ENCODE data around the gene ALMS1. TPM values are rescaled to one million over a fixed set of nuclear protein-coding genes. Genes with fewer than 3 reads are reported as not detected.

The ALMS1 gene
- total and polyA plus RNA-seq, 2 of the 8 experiments (the other 6 are each of a cell fraction or from before 2014, with no cell fraction given): 21.8 to 45.6 TPM

GRCh38 chr2:73561422-73561821 is 175.8 kb downstream of the ALMS1 start:
- H3K4me2 ChIP-seq (ENCODE audit: insufficient read depth in 1 of 2, low read depth in 2 of 2, low read length in 2 of 2): no peak overlapping the region
- H3K9me3 ChIP-seq (ENCODE audit: insufficient read depth in 2 of 2, low read depth in 1 of 2, low read length in 1 of 2): no peaks in the 10 kb centered on the region
- no peak overlapping the region for H3K14ac ChIP-seq (ENCODE audit: insufficient read length)
- FAIRE-seq (no peak), DNase-seq (ENCODE audit: low read depth in 1 of 2, low spot score in 2 of 2) (no peak)
- H3K23ac ChIP-seq (ENCODE audit: insufficient read length): no peak overlapping the region
- no peak overlapping the region for H4K91ac ChIP-seq (replicated peaks; ENCODE audit: insufficient read length, low read length)
- no peak overlapping the region for H3K56ac ChIP-seq (replicated peaks; ENCODE audit: insufficient read length, low read depth, low read length)
- H2BK20ac ChIP-seq (ENCODE audit: low read length): no peak overlapping the region
- no peak overlapping the region for H3K27ac ChIP-seq (ENCODE audit: low read depth, low read length)
- no peaks in the 10 kb centered on the region for H3K79me2 ChIP-seq (ENCODE audit: control insufficient read depth in 1 of 2, insufficient read depth in 2 of 2, low read length in 2 of 2)
- no peak overlapping the region for H3K18ac ChIP-seq (ENCODE audit: extremely low read depth, low read length)
- H3K4me1 ChIP-seq (replicated peaks in 1 of 4; ENCODE audit: control insufficient read depth in 3 of 4, insufficient read depth in 4 of 4, low read length in 3 of 4): no peaks in the 10 kb centered on the region; a peak in 2 of 7 replicates
- ChIA-PET CTCF (ENCODE audit: partially characterized antibody) (no interaction called here), POLR2A (ENCODE audit: partially characterized antibody) (no interaction called here)
- H3K36me3 ChIP-seq (ENCODE audit: control insufficient read depth in 2 of 4, insufficient read depth in 4 of 4, low read length in 3 of 4): peaks cover 0 to 8% (median 1%) of the 10 kb centered on the region in 4 experiments; a peak in 2 of 8 replicates
- H2BK120ac ChIP-seq (replicated peaks; ENCODE audit: low read depth, low read length): no peak overlapping the region
- H4K20me1 ChIP-seq (replicated peaks in 1 of 2; ENCODE audit: control insufficient read depth in 1 of 2, insufficient read depth in 2 of 2, low read length in 2 of 2): no peaks in the 10 kb centered on the region
- H3K27me3 ChIP-seq (replicated peaks in 1 of 4; ENCODE audit: control insufficient read depth in 3 of 4, extremely low read depth in 1 of 4, insufficient read depth in 3 of 4, low read length in 3 of 4): no peaks in the 10 kb centered on the region
- no peak overlapping the region for H2BK12ac ChIP-seq (ENCODE audit: low read depth, low read length)
- no peak overlapping the region for H4K8ac ChIP-seq (ENCODE audit: extremely low read depth, insufficient read depth, low read length)
- no peaks in the 10 kb centered on the region for H3K23me2 ChIP-seq (ENCODE audit: low read depth, low read length)
- no peak overlapping the region for H2BK5ac ChIP-seq (ENCODE audit: low read depth, low read length)
- no peaks in the 10 kb centered on the region for H3K79me1 ChIP-seq (ENCODE audit: low read depth, low read length)
- H3K4me3 ChIP-seq (ENCODE audit: extremely low read depth in 1 of 4, insufficient read depth in 2 of 4, low read depth in 3 of 4, low read length in 4 of 4): no peak overlapping the region
- no peak overlapping the region for H2AFZ ChIP-seq (ENCODE audit: low read length)
- H3K9ac ChIP-seq (replicated peaks in 1 of 4; ENCODE audit: extremely low read depth in 1 of 4, low read depth in 3 of 4, low read length in 3 of 4): peak overlapping the region in 1 of 4 experiments; percentile 8; a peak in 1 of 7 replicates
- no peak overlapping the region for H2BK15ac ChIP-seq (ENCODE audit: low read length)
- H4K5ac ChIP-seq (ENCODE audit: insufficient read length, low read depth, low read length): no peak overlapping the region
- no peak overlapping the region for H3K4ac ChIP-seq (replicated peaks; ENCODE audit: insufficient read length, low read depth, low read length)
- TF ChIP-seq EGR1 (IDR thresholded peaks at IDR 0.05; ENCODE audit: borderline replicate concordance, low read depth, low read length): no peak
- TF ChIP-seq SP2 (IDR thresholded peaks at IDR 0.05; ENCODE audit: low read length): no peak
- no peak for TF ChIP-seq PHF8 (conservative IDR thresholded peaks at IDR 0.05; ENCODE audit: low read depth, low read length)
- no peak for TF ChIP-seq KDM1A (IDR thresholded peaks at IDR 0.05; ENCODE audit: borderline replicate concordance, low read length)
- H2AK5ac ChIP-seq (ENCODE audit: low read depth, low read length): no peak overlapping the region
